Measurements from ENCODE around the gene GDPD3. TPM values are rescaled to one million over a fixed set of nuclear protein-coding genes. Genes with fewer than 3 reads are reported as not detected.

The GDPD3 gene
- total and polyA plus RNA-seq, 2 of the 13 experiments (the other 11 are each of a cell fraction or from before 2014, with no cell fraction given): 18.7 to 20.6 TPM

- H4K20me1 ChIP-seq (ENCODE audit: insufficient read depth, low read length): no peaks in the 10 kb centered on the region
Observed at GRCh38 chr16:30120340-30121105, 7.2 kb upstream of the GDPD3 start.

More at GRCh38 chr16:30120340-30121105, 7.2 kb upstream of the GDPD3 start:
- BruUV-seq (replicated peaks): no TSS peak
- no peak for DNase-seq (ENCODE audit: low spot score)
- Histone ChIP-seq H3K4me3 (replicated peaks in 1 of 3; ENCODE audit: insufficient read depth in 1 of 3, low read depth in 2 of 3, low read length in 3 of 3) (no peak overlapping the region), H3K4me1 (ENCODE audit: insufficient read depth, low read length) (peaks cover 44% of the 10 kb centered on the region), H3K9ac (ENCODE audit: insufficient read depth, low read depth, low read length) (no peak overlapping the region), H3K79me2 (ENCODE audit: insufficient read depth, low read length) (no peaks in the 10 kb centered on the region), H3K27ac (ENCODE audit: extremely low read length, insufficient read depth, low read length) (no peak overlapping the region), H3K9me3 (ENCODE audit: low read length) (no peaks in the 10 kb centered on the region), H3K36me3 (replicated peaks in 1 of 2; ENCODE audit: control insufficient read depth in 1 of 2, insufficient read depth in 2 of 2, low read length in 2 of 2) (peaks cover 9 to 16% of the 10 kb centered on the region in 2 experiments), H2AFZ (ENCODE audit: low read length) (no peak overlapping the region), H3K27me3 (ENCODE audit: control insufficient read depth in 1 of 2, insufficient read depth in 2 of 2, low read length in 2 of 2) (no peaks in the 10 kb centered on the region), H3K4me2 (ENCODE audit: low read depth, low read length) (no peak overlapping the region)
- in situ Hi-C loops (cut with HindIII; ENCODE audit: extremely low pct_ligation_motif_present, low pct_unique_long_range_greater_than_20kb): no loop called here
- intact Hi-C loops (cut with micrococcal nuclease; ENCODE audit: unreplicated experiment): no loop called here
- WGBS (ENCODE audit: low lambda C conversion rate): 89% methylated on average over 3 of the region's 3 CpGs
- POLR2A ChIA-PET: interaction anchor here (0.6 to 2.1 kb wide), 5 partner anchors 8 to 55 kb away, joined by 3 to 8 read pairs (median 4); partner anchors contain the start of gene ALDOA
- no peak for ATAC-seq
- CTCF ChIA-PET (ENCODE audit: low intra/inter-chr PET ratio, low total read pairs): no interaction called here
- TF ChIP-seq ZNF121 (CRISPR knock-in tag; IDR thresholded peaks at IDR 0.05) (peak; percentile 89), KLF15 (CRISPR knock-in tag; IDR thresholded peaks at IDR 0.05; ENCODE audit: borderline replicate concordance) (no peak), ZNF770 (CRISPR knock-in tag; IDR thresholded peaks at IDR 0.05) (peak; percentile 65), RFXAP (CRISPR knock-in tag; IDR thresholded peaks at IDR 0.05; ENCODE audit: borderline replicate concordance) (0 out of 2 replicates have a peak, but pooled peaks have one; percentile 32), RFX5 (IDR thresholded peaks at IDR 0.05; ENCODE audit: low read depth, low read length) (peak; percentile 87)
- no peak for FAIRE-seq

Data from HepG2 (cell line).